ENCODE data around the gene SF3B6.
"Not testable (repeated sequence)": the region's sequence is repeated elsewhere in the genome, so short reads cannot be mapped to it uniquely, and the experiment has no call there.

SF3B6 gene

DNA sequence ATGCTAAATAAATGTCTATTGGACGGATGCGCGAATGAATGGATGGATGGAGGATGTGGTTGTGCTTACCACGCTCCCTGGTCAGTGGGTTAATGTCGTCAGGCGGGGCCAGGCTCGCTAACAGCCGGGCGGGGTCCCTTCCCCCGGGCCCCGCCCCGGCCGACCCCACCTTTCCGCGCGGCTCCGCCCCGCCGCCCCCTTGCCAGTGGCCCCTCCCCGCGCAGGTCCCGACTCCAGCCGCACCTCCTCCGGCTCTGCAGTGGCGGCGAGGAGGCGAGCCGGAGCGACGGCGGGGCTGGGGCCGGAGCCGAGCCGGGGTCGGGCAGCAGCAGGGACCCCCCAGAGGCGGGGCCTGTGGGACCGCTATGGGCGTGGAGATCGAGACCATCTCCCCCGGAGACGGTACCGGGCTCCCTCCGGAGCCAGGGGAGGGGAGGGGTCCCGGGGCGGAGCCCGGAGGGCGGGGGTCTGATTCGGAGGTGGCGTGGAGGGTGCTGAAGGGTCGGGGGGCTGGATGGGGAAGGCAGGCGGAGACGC lies 26.6 kb downstream of the SF3B6 start, which contains the start of gene FKBP1B:
Gene FKBP1B, plus strand, starts transcription at position 257 of the 537 bp plus-strand sequence. Its CDS starts 109 bp downstream, at position 366.
- no peak for DNase-seq

DNA sequence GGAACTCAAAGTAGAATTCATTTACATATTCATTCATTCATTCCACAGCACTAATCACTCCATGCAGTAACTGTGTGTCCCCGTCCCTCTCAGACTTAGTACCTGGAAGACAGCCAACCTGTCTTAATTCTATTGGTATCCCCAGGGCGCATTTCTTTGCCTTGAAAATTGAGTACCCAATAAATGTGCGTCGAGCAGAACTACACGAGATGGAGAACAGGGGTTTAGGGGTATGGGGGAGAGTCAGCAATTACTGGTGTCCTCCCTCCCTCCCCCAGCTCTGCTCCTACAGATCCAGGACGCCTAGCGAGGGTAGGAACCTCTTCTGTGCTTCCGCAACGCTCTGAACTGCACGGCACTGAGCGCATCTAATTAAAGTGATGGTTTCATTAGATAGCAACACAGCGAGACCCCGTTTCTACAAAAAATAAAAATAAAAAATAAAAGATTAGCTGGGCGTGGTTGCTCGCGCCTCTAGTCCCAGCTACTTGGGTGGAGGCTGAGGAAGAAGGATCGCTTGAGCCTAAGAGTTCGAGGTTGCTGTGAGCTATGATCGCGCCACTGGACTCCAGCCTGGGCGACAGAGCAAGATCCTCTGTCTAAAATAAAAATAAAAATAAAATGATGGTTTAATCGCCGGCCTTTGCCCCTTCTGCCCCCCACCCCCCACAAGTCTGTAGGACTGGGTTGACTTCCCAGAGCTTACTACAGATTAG lies 27.2 kb downstream of the SF3B6 start:
- no peak for DNase-seq

DNA sequence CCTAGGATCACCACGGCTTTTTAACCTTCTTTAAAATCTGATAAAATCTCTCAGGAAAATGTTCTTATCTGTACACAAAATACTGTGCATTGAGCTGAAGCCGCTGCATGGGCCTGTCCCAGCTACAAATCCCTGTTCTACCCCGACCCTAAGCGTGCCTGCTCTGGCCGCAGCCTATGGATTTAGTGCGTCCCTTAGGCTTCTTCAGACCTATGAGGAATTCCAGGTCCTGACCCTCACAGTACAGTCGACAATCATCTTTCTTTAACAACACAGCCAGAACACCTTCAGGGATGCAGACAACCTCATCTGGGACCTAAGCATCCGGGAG lies 28.5 kb downstream of the SF3B6 start:
- DNase-seq: no peak

DNA sequence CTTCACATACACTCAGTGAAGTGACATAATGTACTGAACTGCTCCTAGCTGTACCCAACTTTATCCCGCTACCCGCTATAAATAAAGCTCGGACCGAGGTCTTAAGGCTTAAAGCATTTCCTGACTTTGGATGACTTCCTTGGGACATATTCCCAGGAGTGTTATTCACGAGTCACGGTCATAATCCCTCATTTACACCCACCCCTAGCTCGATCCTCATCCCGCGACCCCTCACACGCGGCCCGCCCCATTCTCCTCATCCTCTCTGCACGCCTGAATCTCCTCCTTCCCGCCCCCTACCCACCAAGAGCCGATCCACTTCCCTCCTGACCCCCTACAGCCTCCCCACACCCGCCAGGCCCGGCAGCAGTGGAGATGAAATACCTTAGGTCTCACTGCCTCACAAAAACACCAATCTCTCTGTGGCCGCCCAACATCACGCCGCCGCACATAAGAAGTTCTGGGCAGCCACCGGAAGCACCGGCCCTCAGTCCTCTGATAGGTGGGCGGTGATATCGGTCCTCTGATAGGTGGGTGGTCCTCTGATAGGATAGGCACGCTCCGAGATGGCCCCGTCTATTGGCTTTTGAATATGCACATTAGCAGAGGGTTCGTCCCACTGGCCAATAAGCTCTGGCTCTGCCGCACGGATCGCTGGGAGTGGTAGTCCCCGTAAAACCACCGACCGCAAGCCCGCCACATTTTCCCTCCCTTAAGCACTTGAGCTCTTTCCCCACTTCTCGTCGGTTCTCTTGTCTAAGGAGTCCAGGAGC lies 29.0 kb downstream of the SF3B6 start, which contains the start of gene WDCP:
Gene WDCP, minus strand, starts transcription at position 462 of the 773 bp plus-strand sequence. CDS start 7,897 bp downstream, outside the sequence.
- DNase-seq: peak; percentile 94

DNA sequence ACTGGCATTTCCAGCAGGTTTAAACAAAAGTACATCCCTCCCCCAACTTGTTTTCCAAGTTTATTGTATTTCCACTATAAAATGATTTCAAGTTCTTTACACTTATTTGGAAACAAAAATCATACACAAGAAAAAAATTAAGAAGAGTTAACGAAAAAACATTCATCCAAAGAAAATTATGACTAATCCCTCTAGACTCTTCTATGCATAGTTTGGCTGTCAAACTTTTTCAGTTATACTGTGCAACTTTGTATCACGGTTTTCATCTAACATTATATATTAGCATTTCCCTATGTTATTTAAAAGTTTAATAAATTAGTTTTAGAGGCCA lies 29.6 kb downstream of the SF3B6 start:
- DNase-seq: no peak

DNA sequence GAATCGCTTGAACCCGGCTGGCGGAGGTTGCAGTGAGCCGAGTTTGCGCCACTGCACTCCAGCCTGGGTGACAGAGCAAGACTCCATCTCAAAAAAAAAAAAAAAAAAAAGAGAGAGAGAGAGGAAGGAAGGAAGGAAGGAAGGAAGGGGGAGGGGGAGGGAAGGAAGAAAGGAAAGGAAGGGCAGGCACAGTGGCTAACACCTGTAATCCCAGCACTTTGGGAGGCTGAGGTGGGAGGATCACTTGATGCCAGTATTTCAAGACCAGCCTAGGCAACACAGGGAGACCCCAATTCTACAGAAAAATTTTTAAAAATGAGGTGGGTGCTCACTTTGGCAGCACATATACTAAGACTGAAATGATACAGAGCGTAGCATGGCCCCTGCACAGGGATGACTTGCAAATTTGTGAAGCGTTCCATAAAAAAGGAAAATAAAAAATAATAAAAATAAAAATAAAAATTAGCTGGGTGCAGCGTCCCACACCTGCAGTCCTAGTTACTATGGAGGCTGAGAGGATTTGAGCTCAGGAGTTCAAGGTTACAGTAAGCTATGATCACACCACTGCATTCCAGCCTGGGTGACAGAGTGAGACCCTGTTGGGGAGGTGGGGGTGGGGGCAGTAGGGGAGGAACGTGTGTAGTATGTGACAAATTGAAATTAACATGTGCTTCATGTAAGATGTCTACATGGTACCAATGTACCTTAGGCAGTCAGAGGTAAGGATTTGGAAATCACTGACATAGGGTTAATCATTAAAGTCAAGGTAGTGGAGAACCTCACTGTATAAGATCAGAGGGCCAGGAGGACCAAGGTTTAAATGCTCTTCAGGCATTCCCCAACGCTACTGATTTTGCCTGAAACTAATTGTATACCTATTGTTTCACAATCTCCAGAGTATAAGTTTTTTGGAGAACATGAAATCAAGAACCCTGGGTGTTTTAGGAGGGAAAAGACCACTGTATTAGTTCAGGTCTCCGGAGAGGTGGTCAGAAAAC lies 30.3 kb downstream of the SF3B6 start:
- no peak for DNase-seq

DNA sequence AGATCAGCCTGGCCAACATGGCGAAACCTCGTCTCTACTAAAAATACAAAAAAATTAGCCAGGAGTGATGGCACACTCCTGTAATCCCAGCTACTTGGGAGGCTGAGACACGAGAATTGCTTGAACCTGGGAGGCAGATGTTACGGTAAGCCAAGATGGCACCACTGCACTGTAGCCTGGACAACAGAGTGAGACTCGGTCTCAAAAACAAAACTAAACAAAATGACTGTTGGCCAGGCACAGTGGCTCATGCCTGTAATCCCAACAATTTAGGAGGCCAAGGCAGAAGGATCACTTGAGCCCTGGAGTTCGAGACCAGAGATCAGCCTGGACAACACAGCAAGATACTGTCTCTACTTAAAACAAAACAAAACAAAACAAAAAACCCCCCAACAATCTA lies 33.0 kb downstream of the SF3B6 start:
- DNase-seq: not testable (repeated sequence)

DNA sequence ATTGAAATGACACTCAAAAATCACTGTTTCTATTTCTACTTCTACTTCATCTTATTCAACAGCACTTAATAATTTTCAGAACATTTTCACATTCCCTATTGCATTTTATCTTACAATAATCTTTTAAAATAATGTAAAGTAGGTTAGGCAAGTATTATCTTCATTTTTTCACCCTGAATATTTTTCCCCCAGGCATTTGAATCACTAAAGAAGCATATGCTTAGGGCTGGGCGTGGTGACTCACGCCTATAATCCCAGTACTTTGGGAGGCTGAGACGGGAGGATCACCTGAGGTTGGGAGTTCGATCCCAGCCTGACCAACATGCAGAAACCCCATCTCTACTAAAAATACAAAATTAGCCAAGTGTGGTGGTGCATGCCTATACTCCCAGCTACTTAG lies 35.6 kb downstream of the SF3B6 start:
- no peak for DNase-seq

DNA sequence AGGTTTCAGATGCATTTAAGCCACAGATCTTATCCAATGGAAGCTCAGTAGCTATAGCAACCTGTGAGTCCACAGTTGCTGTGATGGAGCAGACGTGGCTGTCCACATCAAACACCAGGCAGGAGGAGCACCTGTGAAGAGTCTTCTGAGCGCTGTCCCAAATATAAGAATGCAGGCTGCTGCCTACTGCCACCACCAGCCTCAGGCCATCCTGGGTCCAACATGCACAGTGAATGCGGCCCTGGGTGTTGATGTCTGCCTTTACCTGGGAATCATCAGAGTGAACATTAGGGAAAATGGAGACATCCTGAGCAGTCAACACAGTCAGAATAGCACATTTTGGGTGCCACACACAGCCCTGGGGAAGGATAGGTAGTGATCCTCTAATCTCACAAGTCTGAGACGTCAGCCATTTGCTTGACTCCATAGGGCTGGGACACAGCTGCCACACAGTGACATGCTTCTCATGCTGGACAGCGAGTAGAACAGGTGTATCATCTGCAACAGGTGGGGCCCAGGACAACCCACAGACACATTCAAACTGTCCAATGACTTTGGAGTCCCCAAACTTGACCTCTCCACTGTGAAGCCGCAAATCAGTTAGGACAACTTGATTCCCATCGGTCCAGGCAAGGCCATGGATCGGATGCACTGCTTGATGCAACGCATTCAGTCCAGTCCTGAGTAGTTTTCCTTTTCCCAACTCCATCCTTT lies 37.2 kb downstream of the SF3B6 start:
- no peak for DNase-seq

DNA sequence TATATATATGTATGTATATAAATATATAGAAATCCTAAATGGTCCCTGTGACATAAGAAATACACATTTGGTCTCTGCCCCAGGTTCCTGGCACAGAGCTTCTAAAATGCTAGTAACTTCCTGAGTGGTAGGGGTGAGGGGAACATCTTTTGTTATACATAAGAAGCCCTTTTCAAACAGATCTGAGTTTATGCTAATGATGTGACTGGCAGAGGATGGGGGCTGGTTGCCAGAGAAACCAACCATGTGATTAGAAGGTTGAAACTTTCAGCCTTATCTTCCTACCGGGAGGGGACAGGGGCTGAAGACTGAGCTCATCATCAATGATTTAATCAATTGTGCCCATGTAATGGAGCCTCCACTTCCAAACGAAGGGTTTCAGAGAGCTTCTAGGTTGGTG lies 49.9 kb downstream of the SF3B6 start:
- DNase-seq: no peak

DNA sequence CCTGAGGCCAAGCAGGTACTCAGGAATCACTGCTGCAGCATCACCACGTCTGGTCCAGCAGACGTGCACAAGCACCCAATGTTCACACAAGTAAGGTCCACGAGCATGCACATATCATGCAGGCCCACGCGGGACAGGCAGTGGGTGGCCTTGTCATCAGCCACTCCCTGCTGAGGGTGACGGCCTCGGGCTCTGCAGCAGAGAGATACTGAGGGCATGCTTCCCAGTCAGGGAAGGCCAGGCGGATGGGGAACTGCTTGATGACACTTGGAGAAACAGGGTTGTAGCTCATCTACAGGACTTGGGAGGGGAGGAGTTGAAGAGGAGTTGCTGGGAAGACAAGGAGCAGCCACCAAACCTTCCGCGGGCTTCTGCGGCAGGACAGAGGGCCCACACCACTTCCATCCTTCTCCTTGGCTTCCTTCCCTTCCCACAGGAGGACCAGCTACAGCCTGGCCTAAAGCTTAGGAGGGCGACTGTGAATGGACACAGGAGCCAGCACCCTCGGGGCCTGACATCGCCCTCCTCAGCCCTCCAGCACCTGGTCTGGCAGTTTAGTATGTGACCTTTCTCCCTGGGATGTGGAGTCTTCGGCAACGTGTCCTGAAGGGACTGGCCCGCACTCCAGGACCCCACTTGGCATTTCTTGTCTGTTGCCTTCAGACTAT lies 51.0 kb downstream of the SF3B6 start:
- no peak for DNase-seq

DNA sequence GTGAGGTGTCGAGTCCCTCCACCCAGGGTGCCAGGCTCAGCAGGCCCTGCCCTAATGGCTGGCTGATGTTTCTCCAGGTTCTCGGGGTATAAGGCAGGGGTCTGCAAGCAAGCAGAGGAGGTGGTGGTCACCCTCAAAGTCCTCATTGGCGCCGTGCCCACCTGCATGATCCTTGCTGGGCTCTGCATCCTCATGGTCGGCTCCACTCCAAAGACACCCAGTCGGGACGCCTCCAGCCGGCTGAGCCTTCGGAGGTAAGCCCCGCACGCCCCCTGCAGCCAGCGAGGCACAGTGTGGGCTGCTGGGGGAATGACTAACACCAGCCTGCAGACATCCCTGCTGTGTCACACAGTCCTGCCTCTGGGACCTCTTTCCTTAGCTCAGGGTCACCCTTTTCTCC lies 52.1 kb downstream of the SF3B6 start:
- DNase-seq: no peak

DNA sequence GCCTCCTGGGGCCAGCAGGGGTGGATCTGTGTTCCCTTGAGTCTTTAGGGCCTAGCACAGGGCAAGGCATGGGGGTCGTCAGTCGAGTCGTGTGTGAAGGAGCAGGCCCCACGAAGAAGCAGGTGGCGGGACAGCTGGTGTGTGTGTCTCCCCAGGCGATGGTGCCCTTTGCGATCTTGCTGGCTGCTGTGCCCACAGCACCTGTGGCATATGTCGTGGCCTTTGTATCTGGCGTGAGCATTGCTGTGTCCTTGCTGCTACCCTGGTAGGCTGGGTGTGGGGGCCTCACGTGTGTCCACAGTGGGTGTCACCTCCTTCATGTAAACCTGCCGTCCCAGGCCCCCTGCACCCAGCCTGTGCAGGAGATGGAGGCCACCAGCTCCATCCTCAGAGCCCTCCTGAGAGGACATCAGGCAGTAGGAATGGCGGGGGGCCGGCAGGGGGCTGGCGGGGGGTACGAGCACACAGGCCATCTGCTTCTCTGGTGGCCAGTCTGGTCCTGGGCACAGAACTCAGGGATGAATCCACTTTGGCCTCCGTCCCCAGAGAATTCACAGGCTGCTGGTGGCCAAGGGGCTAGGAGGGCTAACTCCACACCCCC lies 53.1 kb downstream of the SF3B6 start:
- DNase-seq: no peak

DNA sequence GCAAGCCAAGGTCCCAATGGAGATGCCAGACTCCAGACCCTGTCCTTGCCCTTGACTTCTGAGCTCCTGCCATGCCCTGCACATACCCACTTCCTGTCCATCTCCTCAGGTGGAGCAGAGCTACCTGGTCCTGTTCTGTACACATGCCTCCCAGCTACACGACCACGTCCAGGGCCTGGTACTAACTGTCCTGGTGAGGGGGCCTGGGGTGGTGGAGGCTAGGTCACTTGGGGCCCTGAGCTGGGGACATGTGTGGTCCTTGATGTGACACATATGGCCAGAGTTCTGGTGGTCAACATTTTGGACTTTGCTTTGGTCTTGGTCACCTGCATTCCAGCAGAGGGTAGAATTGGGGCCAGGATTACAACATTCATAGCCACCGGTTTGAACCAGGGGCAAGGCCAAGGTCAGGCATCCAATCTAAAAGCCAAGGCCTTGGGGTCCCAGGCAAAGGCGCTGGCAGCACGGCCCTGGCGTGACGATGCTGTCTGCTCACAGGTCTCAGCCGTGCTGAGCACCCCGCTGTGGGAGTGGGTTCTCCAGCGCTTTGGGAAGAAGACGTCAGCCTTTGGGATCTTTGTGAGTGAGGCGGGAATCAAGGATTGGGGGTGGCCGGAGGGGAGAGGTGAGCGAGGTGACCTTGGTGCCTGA lies 53.7 kb downstream of the SF3B6 start:
- no peak for DNase-seq

DNA sequence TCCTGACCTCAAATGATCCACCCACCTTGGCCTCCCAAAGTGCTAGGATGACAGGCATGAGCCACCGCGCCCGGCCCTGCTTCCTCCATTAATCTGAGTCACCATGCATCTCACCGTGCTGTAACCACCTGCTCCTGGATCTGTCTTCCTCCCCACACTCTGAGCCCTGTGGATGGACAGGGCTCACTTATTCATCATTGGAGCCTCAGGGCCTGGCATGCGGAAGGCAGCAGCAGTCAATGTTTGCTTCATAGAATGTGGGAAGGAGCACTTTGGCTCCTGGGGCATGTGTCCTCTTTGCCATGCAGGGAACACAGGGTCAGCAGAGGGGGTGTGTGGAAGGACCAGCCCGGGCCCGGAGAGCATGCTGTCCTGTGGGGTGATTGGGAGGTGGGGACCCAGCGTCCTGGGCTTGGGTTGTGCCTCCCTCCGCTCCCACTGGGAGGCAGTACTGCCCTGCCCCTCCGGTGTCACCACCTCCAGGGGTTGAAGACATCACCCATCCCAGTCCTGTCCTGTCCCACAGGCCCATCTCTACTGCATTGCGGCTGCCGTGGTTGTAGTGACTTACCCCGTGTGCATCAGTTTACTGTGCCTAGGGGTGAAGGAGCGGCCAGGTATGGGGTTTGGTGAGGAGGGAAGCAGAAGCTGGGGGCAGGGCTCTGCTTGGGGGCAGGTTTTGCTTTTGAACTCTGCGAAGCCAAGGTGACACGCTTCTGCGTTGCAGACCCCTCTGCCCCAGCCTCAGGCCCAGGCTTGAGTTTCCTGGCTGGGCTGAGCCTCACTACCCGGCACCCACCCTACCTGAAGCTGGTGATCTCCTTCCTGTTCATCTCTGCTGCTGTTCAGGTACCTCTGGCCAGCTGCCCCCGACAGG lies 54.8 kb downstream of the SF3B6 start:
- no peak for DNase-seq

DNA sequence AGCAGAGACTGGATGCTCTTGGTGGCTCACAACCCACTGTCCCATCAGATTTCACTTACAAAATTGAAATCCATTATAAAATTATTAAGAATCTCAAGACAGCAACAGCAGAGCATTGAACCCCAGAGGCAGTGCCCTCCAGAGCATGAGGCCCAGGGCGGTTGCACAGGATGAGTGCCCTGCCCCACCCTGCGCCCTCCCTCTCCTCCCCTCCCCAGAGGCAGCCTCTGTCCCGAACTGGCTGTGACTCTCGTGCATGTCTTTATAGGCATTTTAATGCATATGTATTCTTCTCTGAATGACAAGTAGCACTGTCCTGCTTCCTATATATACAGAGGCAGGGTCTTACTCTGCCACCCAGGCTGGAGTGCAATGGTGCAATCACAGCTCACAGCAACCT lies 55.9 kb downstream of the SF3B6 start:
- DNase-seq: no peak

DNA sequence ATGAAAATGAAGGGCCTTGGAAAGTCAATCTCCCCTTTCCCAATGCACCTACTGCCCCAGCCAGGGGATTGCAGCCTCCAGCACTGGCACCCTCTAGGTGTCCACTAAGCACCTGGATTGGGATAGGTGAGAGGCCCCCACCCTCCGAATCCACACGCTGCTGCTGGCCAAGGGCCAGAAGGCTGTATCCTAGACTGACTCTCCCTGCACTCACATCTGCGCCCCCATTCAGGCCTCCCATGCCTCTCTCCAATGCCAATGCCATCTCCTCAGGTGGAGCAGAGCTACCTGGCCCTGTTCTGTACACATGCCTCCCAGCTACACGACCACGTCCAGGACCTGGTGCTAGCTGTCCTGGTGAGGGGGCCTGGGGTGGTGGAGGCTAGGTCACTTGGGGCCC lies 56.4 kb downstream of the SF3B6 start:
- DNase-seq: no peak

DNA sequence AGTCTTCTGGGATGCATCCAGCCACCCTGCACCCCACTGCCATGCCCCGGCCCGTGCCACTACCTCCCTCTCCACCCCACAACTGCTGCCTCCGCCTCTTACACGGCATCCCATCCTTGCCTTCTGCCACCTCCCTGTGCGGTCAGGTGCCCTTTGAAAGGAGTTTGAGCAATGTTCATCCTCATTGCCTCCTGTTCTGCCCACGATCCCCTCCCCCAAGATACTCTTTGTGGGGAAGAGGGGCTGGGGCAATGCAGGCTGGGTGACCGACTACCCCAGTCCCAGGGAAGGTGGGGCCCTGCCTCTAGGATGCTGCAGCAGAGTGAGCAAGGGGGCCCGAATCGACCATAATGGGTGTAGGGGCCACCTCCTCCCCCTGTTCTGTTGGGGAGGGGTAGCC lies 57.9 kb downstream of the SF3B6 start:
- DNase-seq: no peak

DNA sequence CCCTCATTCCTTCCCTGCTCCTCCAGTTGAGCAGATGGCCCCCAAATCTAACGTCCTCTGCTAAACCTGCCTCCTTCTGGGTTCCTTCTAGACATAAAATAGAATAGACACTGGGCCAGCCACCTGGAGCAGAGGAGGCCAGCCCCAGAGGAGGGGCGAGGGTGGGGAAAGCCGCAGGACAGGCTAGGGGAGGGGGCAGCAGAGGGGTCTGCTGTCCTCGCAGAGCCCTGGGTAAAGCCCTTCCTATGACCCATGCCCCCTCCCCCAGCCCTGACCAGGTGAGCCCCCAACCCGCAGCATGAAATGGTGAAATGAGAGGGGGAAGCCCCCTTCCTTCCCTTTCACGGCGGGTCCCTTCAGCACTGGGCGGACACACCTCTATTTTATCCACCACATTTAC lies 58.4 kb downstream of the SF3B6 start:
- DNase-seq: no peak

All from NK-92 treated with Interleukin-12 subunit alpha and Interleukin-12 subunit beta, amount 100 ng/mL, for 24 hours (cell line).